K562 treated with DMSO at 1 percent for 12 hours (cell line): Measurements from ENCODE around the gene OR52W1. TPM values are rescaled to one million over a fixed set of nuclear protein-coding genes. Genes with fewer than 3 reads are reported as not detected.

ENCODE experiments used
- total RNA-seq: library from RNA; unstranded; fragments of 300-600 nt; gene quantifications from 2 replicates; pipeline ENCODE4 v1.2.3, GENCODE V29; 2022; ENCODE audit not compliant: insufficient read depth

OR52W1 gene
- not detected in 2 replicates for total RNA-seq

GRCh38 chr11:6199174-6199810 is at the start of gene OR52W1:
TSS of gene OR52W1 (plus strand) at chr11:6199224. CDS start at chr11:6199224, 0 bp downstream.

GRCh38 chr11:6170226-6170625 is 28.8 kb upstream of the OR52W1 start, which contains the start of gene OR52B2:
TSS of gene OR52B2 (minus strand) at chr11:6170326. CDS start at chr11:6170326, 0 bp downstream.

GRCh38 chr11:6205366-6205765 is 6.3 kb downstream of the OR52W1 start, which contains the start of gene C11orf42:
TSS of gene C11orf42 (plus strand) at chr11:6205557. CDS start at chr11:6205616, 59 bp downstream.

GRCh38 chr11:6234387-6235107 is 35.5 kb downstream of the OR52W1 start, which contains the start of gene FHIP1B:
TSS of gene FHIP1B (minus strand) at chr11:6234636. CDS start at chr11:6224516, 10,120 bp downstream.

GRCh38 chr11:6238902-6239301 is 39.9 kb downstream of the OR52W1 start, which contains the start of gene CNGA4:
TSS of gene CNGA4 (plus strand) at chr11:6239089. CDS start at chr11:6239207, 118 bp downstream.

Other genes starting within 250 kb of the OR52W1 start
- not detected in 2 replicates for gene OR56A5, start 230.7 kb upstream of the OR52W1 start, total RNA-seq
- not detected in 2 replicates for gene OR52L1, start 212.2 kb upstream of the OR52W1 start, total RNA-seq
- not detected in 2 replicates for gene OR56A4, start 192.3 kb upstream of the OR52W1 start, total RNA-seq
- not detected in 2 replicates for gene OR56A1, start 168.5 kb upstream of the OR52W1 start, total RNA-seq
- gene OR56B4, start 91.5 kb upstream of the OR52W1 start, total RNA-seq: 0.69 TPM in 1 of 2 replicates, not detected in the other
- gene OR52B2, start 28.9 kb upstream of the OR52W1 start, total RNA-seq: not detected in 2 replicates
- not detected in 2 replicates for gene C11orf42, start 6.3 kb downstream of the OR52W1 start, total RNA-seq
- gene FHIP1B, start 35.4 kb downstream of the OR52W1 start, total RNA-seq: 14.9 and 24.3 TPM in 2 replicates
- gene CNGA4, start 39.9 kb downstream of the OR52W1 start, total RNA-seq: not detected in 2 replicates
- not detected in 2 replicates for gene CCKBR, start 60.6 kb downstream of the OR52W1 start, total RNA-seq
- not detected in 2 replicates for gene CAVIN3, start 121.3 kb downstream of the OR52W1 start, total RNA-seq
- gene SMPD1, start 191.2 kb downstream of the OR52W1 start, total RNA-seq: 39.3 and 61.0 TPM in 2 replicates
- gene APBB1, start 219.9 kb downstream of the OR52W1 start, total RNA-seq: 1.1 and 1.9 TPM in 2 replicates
- not detected in 2 replicates for gene HPX, start 241.8 kb downstream of the OR52W1 start, total RNA-seq